Gastrocnemius medialis (tissue), 4 donors: ENCODE results near the gene PARD3.

Experiments used
- POLR2A ChIP-seq, 2 donors: fragments of 450-650 bp; IDR thresholded peaks; one replicate each; pipeline ENCODE4 v1.6.1; 2017; ENCODE audit warnings: antibody characterized with exemption in 2 of 2, mild to moderate bottlenecking in 2 of 2, moderate library complexity in 2 of 2
- TF ChIP-seq, protein P1 (sequence below), 5 experiments: fragments of 450-650 bp in 3 of 5; fragments of 200-600 bp in 2 of 5; sonication (generic) in 2 of 5; IDR thresholded peaks in 4 of 5; conservative IDR thresholded peaks in 1 of 5; 1 replicate in 4 of 5; 2 replicates in 1 of 5; pipeline ENCODE4 v1.5.1; 2016 to 2019; ENCODE audit warnings: antibody characterized with exemption in 5 of 5, mild to moderate bottlenecking in 3 of 5, moderate library complexity in 3 of 5

DNA sequence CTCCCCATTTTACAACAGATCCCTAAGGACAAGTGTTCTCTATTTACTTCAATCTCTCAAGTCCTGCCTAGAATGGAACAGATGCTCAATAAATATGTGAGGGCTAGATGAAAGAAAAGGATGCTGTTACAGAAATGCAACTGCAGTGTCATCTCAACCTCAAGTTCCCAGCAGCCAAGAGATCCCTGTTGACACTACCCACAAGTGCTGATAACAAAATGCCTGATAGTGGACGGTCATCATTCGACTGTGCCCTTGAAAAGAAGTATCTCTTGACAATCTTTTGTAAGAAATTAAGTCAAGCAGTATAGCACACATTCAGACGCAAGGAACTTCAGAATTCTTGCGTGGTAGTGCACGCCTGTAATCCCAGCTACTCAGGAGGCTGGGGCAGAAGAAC, 133.2 kb downstream of the PARD3 start:
- no peak for TF ChIP-seq POLR2A (IDR thresholded peaks at IDR 0.05)
- TF ChIP-seq, protein P1, sequence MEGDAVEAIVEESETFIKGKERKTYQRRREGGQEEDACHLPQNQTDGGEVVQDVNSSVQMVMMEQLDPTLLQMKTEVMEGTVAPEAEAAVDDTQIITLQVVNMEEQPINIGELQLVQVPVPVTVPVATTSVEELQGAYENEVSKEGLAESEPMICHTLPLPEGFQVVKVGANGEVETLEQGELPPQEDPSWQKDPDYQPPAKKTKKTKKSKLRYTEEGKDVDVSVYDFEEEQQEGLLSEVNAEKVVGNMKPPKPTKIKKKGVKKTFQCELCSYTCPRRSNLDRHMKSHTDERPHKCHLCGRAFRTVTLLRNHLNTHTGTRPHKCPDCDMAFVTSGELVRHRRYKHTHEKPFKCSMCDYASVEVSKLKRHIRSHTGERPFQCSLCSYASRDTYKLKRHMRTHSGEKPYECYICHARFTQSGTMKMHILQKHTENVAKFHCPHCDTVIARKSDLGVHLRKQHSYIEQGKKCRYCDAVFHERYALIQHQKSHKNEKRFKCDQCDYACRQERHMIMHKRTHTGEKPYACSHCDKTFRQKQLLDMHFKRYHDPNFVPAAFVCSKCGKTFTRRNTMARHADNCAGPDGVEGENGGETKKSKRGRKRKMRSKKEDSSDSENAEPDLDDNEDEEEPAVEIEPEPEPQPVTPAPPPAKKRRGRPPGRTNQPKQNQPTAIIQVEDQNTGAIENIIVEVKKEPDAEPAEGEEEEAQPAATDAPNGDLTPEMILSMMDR (IDR thresholded peaks at IDR 0.05 in 4 of 5, conservative IDR thresholded peaks at IDR 0.05 in 1 of 5): no peak
